Measurements from ENCODE around the gene RPA1. TPM values are rescaled to one million over a fixed set of nuclear protein-coding genes. Genes with fewer than 3 reads are reported as not detected.

The RPA1 gene
- total and polyA plus RNA-seq, 2 of the 8 experiments (the other 6 are each of a cell fraction or from before 2014, with no cell fraction given) = 79.1 to 194 TPM

DNA sequence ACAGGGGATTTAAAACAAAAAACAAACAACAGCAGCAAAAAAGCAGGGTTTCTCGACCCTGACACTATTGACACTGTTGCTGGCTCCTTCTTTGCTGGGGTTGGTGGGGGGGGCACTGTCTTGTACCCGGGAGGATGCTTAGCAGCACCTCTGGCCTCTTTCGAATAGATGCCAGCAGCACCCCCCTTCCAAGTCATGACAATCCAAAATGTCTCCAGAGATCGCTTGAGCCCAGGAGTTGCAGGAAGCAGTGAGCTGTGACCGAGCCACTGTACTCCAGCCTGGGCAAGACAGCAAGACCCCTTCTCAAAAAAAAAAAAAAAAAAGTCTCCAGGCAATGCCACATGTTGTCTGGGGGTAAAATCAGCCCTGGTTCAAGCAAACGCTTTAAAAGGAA is 47.6 kb upstream of the RPA1 start:
- Histone ChIP-seq H2BK5ac (ENCODE audit: low read depth, low read length) (no peak overlapping the region), H3K23me2 (ENCODE audit: low read depth, low read length) (no peaks in the 10 kb centered on the region), H4K8ac (ENCODE audit: extremely low read depth, insufficient read depth, low read length) (no peak overlapping the region), H3K4ac (replicated peaks; ENCODE audit: insufficient read length, low read depth, low read length) (no peak overlapping the region), H2BK15ac (ENCODE audit: low read length) (no peak overlapping the region), H3K23ac (ENCODE audit: insufficient read length) (no peak overlapping the region), H3K79me2 (ENCODE audit: control insufficient read depth in 1 of 2, insufficient read depth in 2 of 2, low read length in 2 of 2) (no peaks in the 10 kb centered on the region), H3K27ac (ENCODE audit: low read depth, low read length) (no peak overlapping the region), H3K4me2 (ENCODE audit: insufficient read depth in 1 of 2, low read depth in 2 of 2, low read length in 2 of 2) (no peak overlapping the region), H3K79me1 (ENCODE audit: low read depth, low read length) (no peaks in the 10 kb centered on the region), H3K14ac (ENCODE audit: insufficient read length) (no peak overlapping the region), H3K9ac (replicated peaks in 1 of 4; ENCODE audit: extremely low read depth in 1 of 4, low read depth in 3 of 4, low read length in 3 of 4) (no peak overlapping the region), H3K9me3 (ENCODE audit: insufficient read depth in 2 of 2, low read depth in 1 of 2, low read length in 1 of 2) (no peaks in the 10 kb centered on the region), H3K18ac (ENCODE audit: extremely low read depth, low read length) (no peak overlapping the region), H2AK5ac (ENCODE audit: low read depth, low read length) (no peak overlapping the region), H2BK12ac (ENCODE audit: low read depth, low read length) (no peak overlapping the region), H3K56ac (replicated peaks; ENCODE audit: insufficient read length, low read depth, low read length) (no peak overlapping the region), H2BK20ac (ENCODE audit: low read length) (no peak overlapping the region), H2BK120ac (replicated peaks; ENCODE audit: low read depth, low read length) (no peak overlapping the region), H4K91ac (replicated peaks; ENCODE audit: insufficient read length, low read length) (no peak overlapping the region), H3K4me1 (replicated peaks in 1 of 4; ENCODE audit: control insufficient read depth in 3 of 4, insufficient read depth in 4 of 4, low read length in 3 of 4) (no peaks in the 10 kb centered on the region), H3K4me3 (ENCODE audit: extremely low read depth in 1 of 4, insufficient read depth in 2 of 4, low read depth in 3 of 4, low read length in 4 of 4) (no peak overlapping the region), H4K5ac (ENCODE audit: insufficient read length, low read depth, low read length) (no peak overlapping the region), H2AFZ (ENCODE audit: low read length) (no peak overlapping the region), H4K20me1 (replicated peaks in 1 of 2; ENCODE audit: control insufficient read depth in 1 of 2, insufficient read depth in 2 of 2, low read length in 2 of 2) (peaks cover 1 to 5% of the 10 kb centered on the region in 2 experiments), H3K36me3 (ENCODE audit: control insufficient read depth in 2 of 4, insufficient read depth in 4 of 4, low read length in 3 of 4) (peaks cover 11 to 52% (median 32%) of the 10 kb centered on the region in 4 experiments), H3K27me3 (replicated peaks in 1 of 4; ENCODE audit: control insufficient read depth in 3 of 4, extremely low read depth in 1 of 4, insufficient read depth in 3 of 4, low read length in 3 of 4) (no peaks in the 10 kb centered on the region)
- CTCF ChIA-PET (ENCODE audit: partially characterized antibody) = interaction anchor here (0.6 to 8.1 kb wide), 15 partner anchors 8 to 381 kb away, joined by 3 to 117 read pairs (median 5); partner anchors contain the start of genes SERPINF1 and WDR81
- DNase-seq (ENCODE audit: low read depth in 1 of 2, low spot score in 2 of 2) = no peak
- no peak for TF ChIP-seq BRCA1 (IDR thresholded peaks at IDR 0.05; ENCODE audit: low read depth, low read length)
- no peak for FAIRE-seq
- WGBS, 2 experiments (ENCODE audit: extremely low coverage in 1 of 2, insufficient coverage in 1 of 2, insufficient read length in 1 of 2, insufficient replicate concordance in 2 of 2, low coverage in 1 of 2, low lambda C conversion rate in 2 of 2, missing lambda C conversion rate in 1 of 2) = 91% methylated on average over 6 of the region's 6 CpGs; no CpG with 5 or more reads in 1 of the 2 experiments
- POLR2A ChIA-PET (ENCODE audit: partially characterized antibody) = interaction anchor here (1.3 to 3.5 kb wide), 2 partner anchors 8 to 14 kb away, joined by 5 to 17 read pairs; no protein-coding TSS in a partner anchor

Measured in H1 (cell line).